HS-27A (cell line): ENCODE measurements around the gene GET3.

Experiments used
- DNase-seq: peaks from one replicate; pipeline ENCODE4 v3.0.0-alpha.2; 2012; ENCODE audit warnings: low read depth, missing footprints

The GET3 gene

DNA sequence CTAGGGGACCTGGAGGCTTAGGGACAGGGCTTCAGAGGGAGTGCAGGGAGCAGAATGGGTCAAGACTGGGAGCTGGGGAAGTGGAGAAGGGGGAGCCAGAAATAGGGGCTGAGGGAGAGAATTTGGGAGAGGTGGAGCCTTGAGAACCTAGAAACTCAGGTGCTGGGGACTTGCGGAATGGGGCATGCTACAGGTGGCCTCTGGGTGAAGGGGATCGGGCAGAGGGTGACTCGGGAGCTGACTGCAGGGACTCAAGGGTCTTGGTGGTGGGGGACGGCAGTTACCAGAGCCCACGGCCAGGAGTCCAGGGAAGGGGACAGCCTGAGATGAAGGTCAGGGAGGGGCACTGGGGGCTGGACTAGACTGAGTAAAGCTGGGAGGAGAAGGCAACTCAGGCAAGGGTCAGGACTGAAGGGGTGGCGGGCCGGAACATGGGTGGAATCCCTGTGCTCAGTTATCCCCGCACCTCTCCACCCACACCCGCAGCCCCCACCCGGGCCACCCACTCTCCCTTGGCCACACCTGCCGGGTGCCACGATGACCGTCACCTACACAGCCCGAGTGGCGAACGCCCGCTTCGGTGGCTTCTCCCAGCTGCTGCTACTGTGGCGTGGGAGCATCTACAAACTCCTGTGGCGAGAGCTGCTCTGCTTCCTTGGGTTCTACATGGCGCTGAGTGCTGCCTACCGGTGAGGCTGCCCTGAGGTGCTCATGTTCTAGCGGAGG, 14.9 kb downstream of the GET3 start:
- no peak for DNase-seq

GRCh38 chr19:12754465-12755196, 17.3 kb downstream of the GET3 start:
- DNase-seq = no peak

GRCh38 chr19:12756150-12756883, 19.0 kb downstream of the GET3 start:
- DNase-seq = no peak

DNA sequence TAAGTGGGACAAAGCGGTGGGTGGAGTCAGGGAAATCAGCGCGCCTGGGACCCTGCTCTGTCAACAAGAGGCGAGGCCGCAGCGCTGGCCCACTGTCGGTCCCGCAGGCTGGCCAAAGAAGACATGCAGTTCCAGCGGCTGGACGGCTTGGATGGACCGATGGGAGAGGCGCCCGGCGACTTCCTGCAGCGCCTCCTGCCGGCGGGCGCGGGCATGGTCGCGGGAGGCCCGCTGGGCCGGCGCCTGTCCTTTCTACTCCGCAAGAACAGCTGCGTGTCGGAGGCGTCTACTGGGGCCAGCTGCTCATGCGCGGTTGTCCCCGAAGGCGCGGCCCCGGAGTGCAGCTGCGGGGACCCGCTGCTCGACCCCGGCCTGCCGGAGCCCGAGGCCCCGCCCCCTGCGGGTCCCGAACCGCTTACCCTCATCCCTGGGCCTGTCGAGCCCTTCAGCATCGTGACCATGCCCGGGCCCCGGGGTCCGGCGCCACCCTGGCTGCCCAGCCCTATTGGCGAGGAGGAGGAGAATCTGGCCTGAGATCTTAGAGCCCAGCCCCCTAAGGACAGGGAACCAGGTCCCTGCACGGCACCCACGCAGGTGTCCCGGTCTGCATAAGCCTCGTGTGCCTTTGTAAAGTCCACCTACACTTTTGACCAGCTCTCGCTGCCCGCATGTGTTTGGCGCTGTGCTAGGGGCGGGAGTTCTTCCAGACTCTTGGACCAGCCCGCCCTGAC, 20.4 kb downstream of the GET3 start:
- no peak for DNase-seq

- no peak for DNase-seq
These were observed 22.4 kb downstream of the GET3 start for GRCh38 chr19:12759686-12760085.

DNA sequence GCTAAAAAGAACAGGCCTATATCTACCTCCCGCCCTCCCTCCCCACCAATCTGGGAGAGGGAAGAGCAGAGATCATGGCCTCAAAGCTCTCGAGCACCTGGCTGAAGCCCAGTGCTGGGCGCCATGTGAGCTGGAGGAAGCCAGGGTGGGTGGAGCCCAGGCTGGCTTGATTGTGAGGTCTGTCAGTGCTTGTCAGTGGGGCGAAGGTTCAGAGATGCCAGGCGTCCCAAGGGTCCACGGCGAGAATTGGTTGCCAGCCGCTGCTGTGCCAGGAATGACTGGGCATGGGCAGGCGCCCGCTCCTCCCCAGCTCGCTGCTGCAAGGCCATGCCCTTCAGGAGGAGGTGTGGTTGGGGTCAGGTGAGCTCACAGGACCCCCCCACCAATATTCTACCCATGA, 25.8 kb downstream of the GET3 start:
- DNase-seq = no peak

DNA sequence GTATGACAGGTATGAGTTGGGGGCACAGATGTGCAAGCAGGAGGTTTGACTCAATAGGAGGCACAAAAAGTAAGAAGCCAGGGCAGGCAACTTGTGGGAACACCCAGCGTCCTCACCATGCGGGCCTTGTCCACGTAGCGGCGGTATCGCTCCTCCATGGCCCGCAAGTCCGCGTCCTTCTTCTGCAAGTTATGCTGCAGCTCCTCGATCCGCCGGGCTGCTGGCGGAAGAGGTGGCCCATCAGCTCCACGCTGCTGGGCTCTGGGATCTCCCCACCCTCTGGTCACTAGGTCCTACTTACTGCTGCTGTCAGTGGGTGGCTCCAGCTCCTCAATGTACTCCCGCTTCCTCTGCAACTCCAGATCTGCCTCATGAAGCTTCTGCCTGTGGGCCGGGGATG, 27.4 kb downstream of the GET3 start:
- no peak for DNase-seq

DNA sequence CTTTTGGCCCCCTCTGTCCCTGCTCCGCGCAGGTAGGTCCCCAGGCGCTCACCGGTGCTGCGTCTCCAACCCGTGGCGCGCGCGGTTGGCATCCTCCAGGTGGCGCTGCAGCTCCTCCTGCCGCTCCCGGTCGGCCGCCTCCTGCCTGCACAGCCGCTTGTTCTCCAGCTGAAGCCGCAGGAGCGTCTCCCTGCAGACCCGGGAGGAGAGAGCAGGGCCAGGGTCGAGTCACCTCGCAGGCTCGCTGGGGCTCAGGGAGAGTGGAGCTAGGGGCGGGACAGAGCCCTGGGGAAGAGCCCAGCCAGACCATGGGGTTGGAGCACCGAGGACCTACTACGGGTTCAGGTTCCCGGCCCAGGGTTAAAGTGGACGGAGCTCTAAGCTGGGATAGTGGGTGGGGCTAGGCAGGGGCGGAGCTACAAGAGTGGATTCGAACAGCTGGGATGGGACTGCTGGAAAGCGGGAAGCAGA, 28.8 kb downstream of the GET3 start:
- DNase-seq = no peak

- no peak for DNase-seq
These were observed 29.9 kb downstream of the GET3 start for GRCh38 chr19:12767150-12767549.

DNA sequence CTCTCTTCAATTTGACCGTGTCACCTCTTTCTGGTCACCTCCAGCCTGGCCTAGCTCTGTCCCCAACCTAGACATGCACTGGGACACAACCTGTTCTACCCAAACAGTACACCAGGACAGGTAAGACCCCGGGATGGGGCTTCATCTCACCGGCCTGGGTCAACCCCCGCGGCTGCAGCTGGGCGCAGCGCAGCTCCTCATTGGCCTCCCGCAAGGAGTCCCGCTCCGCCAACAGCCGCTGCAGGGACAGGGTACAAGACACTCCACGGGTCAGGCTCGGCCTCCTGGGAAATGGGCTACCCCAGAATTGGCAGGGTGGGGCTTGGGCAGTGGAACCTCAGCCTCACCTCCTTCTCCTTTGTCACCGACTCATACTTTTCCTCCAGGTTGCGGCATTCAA, 30.4 kb downstream of the GET3 start:
- DNase-seq = no peak

GRCh38 chr19:12769689-12770088, 32.4 kb downstream of the GET3 start:
- no peak for DNase-seq

DNA sequence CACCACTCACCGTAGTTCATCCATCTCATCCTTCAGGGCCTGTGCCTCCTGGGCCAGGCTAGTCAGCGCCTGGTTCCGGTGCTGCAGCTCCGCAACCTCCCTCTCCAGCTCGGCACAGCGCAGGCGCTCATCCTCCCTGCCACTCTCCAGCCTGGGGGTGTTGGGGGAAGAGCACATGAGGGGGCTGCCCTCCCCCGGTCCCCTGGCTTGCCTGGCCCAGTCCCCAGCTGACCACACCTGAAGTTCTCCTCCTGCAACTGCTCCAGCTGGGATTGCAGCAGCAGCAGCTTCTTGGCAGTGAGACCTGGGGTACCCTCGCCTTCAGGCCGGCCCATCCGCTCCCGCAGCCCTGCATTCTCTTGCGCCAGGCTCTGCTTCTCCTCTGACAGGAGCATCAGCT, 33.6 kb downstream of the GET3 start:
- no peak for DNase-seq

DNA sequence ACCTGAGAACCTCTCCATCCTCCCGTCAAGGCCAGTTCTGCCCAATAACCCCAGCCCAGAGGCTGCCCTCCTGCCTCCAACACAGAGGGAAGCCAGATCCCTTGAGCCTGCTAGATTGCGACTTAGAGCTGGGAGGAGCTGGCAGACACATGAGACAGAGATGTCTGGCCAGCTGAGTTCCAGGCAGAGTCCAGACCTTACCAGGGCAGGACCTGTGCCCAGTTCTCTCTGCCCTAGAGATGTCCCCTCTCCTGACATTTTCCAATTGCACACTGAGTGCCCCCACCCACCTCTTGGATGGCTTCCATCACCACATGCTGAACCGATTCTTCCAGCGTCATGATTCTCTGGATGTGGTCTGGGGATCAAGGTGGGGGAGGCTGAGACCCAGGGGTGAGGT, 35.0 kb downstream of the GET3 start:
- DNase-seq = no peak

GRCh38 chr19:12773571-12773970, 36.3 kb downstream of the GET3 start:
- DNase-seq = no peak

DNA sequence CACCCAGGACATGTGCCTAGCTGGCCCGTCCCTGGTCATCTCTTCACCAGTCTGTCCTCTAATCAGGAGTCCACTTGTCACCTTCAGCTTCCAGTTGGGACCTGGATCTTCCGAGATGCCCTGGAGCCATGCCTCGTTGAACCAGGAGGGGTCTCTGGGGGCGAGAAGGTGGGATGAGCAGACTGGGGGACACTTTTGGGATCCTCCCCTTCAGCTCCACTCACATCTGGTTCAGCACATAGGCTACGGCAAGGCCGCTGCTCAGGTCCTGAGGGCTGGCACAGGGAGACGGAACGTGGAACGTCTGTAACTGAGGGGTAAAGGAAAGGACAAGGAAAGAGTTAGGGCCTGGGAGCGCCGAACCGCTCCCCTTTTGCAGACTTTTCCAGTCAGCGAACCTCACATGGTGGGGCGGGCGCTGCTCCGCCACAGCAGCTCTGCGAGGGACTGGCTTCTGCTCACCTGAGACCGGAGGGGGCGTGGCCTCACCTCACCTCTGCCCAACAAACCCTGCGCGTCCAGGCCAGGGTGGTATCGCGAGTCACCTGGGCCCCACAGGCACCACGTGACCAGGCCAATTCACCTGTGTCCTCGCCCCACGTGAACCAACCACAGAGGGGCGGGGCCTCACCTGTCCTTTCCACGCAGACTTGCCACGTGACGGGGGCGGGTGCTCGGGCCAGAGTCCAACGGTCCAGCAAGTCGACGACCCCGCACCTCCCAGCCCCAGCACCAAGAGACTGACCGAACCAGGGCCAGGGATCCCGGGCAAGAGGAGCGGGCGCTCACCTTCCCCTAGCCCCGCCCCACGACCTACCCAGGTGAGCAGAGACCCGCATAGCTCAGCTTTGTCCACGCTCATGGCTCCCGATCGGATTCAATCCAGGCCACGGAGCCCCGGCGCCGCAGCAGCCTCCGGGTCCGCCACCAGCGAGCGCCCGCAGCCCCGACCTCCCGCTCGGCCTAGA, 37.6 kb downstream of the GET3 start, which contains the start of gene HOOK2:
Gene HOOK2 (minus strand): TSS at position 965 of the 968 bp plus-strand sequence. CDS start 103 bp downstream, at position 862.
- no peak for DNase-seq

DNA sequence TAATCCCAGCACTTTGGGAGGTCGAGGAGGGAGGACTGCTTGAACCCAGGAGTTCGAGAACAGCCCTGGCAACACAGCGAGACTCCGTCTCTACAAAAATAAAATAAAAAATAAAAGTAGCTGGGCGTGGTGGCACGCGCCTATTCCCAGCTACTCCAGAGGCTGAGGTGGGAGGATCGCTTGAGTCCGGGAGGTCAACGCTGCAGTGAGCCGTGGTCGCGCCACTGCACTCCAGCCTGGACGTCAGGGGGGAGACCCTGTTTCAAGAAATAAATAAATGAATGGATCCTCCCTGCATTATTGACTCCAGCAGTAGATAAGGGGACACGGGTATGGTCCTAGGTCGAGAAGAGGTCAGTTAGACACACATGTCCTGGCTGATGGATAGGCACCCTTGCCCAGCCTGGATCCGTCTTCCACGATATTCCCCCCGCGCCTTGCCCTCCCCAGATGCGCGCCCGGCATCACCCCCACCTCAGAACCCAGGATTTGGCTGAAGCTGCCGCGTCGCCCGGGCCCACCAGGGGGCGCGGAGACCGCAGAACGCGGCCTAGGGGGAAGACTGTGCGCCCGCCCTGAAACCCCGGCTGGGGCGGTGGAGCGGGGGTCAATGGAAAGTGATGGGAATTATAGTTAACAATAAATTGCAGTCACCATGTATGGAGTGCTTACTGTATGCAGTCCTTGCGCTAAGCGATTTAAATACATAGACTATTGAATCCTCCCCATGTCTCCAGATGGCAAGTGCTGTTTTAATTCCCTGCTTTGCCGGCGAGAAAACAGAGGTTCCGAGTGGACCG, 40.1 kb downstream of the GET3 start:
- DNase-seq = no peak

GRCh38 chr19:12778017-12778904, 41.0 kb downstream of the GET3 start:
- DNase-seq = no peak

- no peak for DNase-seq
These were observed 41.5 kb downstream of the GET3 start for GRCh38 chr19:12778905-12779161.
